A549 treated with CpdA at 1 μM for 4 hours (cell line): ENCODE data around the gene REG3G. TPM values are rescaled to one million over a fixed set of nuclear protein-coding genes. Genes with fewer than 3 reads are reported as not detected.

Source experiments
- total RNA-seq: library from RNA; stranded (reverse); fragments of 200-300 nt; extraction: Qiagen RNA extraction; gene quantifications from 5 replicates; pipeline ENCODE4 v1.2.3, GENCODE V29; 2022; ENCODE audit warnings: low read depth

The REG3G gene
- total RNA-seq, result 0.10 TPM in 1 of 5 replicates, not detected in the others

GRCh38 chr2:79025421-79025820 is at the start of gene REG3G:
Gene REG3G, plus strand, starts transcription at chr2:79025702. Its CDS starts 392 bp downstream, at chr2:79026094.

Other genes starting within 250 kb of the REG3G start
- gene REG1B, start 62.3 kb downstream of the REG3G start, total RNA-seq, result not detected in 5 replicates
- not detected in 5 replicates for gene REG1A, start 94.8 kb downstream of the REG3G start, total RNA-seq
- gene REG3A, start 134.1 kb downstream of the REG3G start, total RNA-seq, result not detected in 5 replicates